Adrenal gland (tissue), 12 donors: ENCODE measurements around the gene ZNF619. TPM values are rescaled to one million over a fixed set of nuclear protein-coding genes. Genes with fewer than 3 reads are reported as not detected.

Experiments used
- DNase-seq, 7 donors: peaks; one replicate each; pipeline ENCODE4 v3.0.0-alpha.2; 2019 to 2020
- H3K27ac ChIP-seq, 5 donors: fragments of 200-600 bp; sonication (generic) in 4 of 5; 1 replicate in 3 of 5; 2 replicates in 2 of 5; pipeline versions ENCODE4 v1.5.1 to v1.8.0; 2016 to 2020; ENCODE audit warnings: mild to moderate bottlenecking in 1 of 5
- H3K27me3 ChIP-seq: fragments of 200-600 bp; 2 replicates; pipeline ENCODE4 v1.8.0; 2021
- H3K36me3 ChIP-seq, 2 donors: fragments of 200-600 bp; replicated peaks in 1 of 2; 1 replicate in 1 of 2; 2 replicates in 1 of 2; pipeline versions ENCODE4 v1.5.1 to v1.8.0; 2018 to 2022
- H3K4me1 ChIP-seq, 2 donors: fragments of 200-600 bp; replicated peaks in 1 of 2; 1 replicate in 1 of 2; 2 replicates in 1 of 2; pipeline versions ENCODE4 v1.5.1 to v1.8.0; 2018 to 2021
- H3K4me3 ChIP-seq, 4 donors: fragments of 200-600 bp; sonication (generic) in 3 of 4; one replicate each; pipeline ENCODE4 v1.5.1; 2016 to 2018
- H3K9me3 ChIP-seq, 3 donors: fragments of 200-600 bp; sonication (generic) in 1 of 3; replicated peaks in 1 of 3; 1 replicate in 2 of 3; 2 replicates in 1 of 3; pipeline versions ENCODE4 v1.5.1 to v1.8.0; 2016 to 2021
- CTCF ChIP-seq, 6 experiments: fragments of 450-650 bp in 4 of 6; fragments of 200-600 bp in 2 of 6; sonication (generic) in 1 of 6; IDR thresholded peaks; 1 replicate in 5 of 6; 2 replicates in 1 of 6; pipeline versions ENCODE4 v1.5.1 to v1.8.0; 2016 to 2021; ENCODE audit warnings: antibody characterized with exemption in 6 of 6, mild to moderate bottlenecking in 2 of 6, moderate library complexity in 1 of 6
- POLR2A ChIP-seq, 2 donors: fragments of 450-650 bp; IDR thresholded peaks; one replicate each; pipeline ENCODE4 v1.6.1; 2017; ENCODE audit warnings: antibody characterized with exemption in 2 of 2, mild to moderate bottlenecking in 2 of 2, moderate library complexity in 1 of 2
- WGBS, 4 donors: extraction: QIAGEN DNeasy Blood & Tissue Kit in 2 of 4; methylation state at CpG; one replicate each; pipeline versions ENCODE4 v1.1.5 to v1.1.7; 2013 to 2017; 5-methylcytosine and 5-hydroxymethylcytosine counted together
- intact Hi-C, 2 donors: fragments of 100-400 bp; cut with DNase I; formaldehyde crosslinking; loops; one replicate each; pipeline versions ENCODE4 v1.14.1 to v1.15.0; 2022 to 2023
- polyA plus RNA-seq, 3 donors: library from polyadenylated mRNA; stranded (reverse); fragments of 200-250 nt in 2 of 3; fragments of 350-450 nt in 1 of 3; fragmentation: Illumina TruSeq in 1 of 3; extraction: RNeasy Lipid Tissue Mini Kit (QIAGEN cat#74804) in 1 of 3; gene quantifications; one replicate each; pipeline ENCODE4 v1.2.3, GENCODE V29; 2013 to 2014
- total RNA-seq, 9 donors: library from RNA; depleted of rRNA in 4 of 9; stranded (reverse); fragments of >200 nt in 4 of 9; fragments of 120-200 nt in 1 of 9; fragmentation: NEBNext Ultra II Directional in 1 of 9; extraction: Animal tissue kit (Norgen Biotek cat#: 25700) in 1 of 9; gene quantifications; one replicate each; pipeline versions ENCODE4 v1.1.0 to v1.2.4, GENCODE V29; 2013 to 2023
- donor health status: healthy with polysubstance abuse.
- donor health status: Bipolar disorder and iron deficiency.
- donor health status: DM: yes; HTN: yes; CAD: no.
- donor health status: DM: no; HTN: no; CAD: no.
- donor health status: DM: no; HTN: no; CAD: no.
- donor health status: DM: yes; HTN: yes; CAD: no.

ZNF619 gene
- total and polyA plus RNA-seq, 12 donors = 0.77 to 11.0 (median 5.7) TPM

DNA sequence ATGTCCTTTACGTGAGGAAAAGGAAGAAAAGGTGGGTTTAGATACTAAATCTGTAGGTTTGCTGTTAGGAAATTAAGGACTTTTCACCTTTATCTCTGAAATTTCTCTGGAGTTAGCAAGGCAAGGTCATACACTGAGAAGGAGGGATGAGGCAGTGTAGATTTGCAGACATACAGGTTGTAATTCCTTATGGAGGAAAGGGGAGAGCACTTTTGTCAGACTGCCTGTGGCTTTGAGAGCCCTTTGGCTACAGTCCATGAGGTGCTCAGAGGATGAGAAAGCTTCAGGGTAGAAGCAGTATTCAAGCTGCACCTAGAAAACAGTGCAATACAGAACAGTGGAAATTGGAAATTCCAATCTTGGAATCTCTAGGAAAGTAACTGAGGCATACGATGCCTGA, 11.5 kb upstream of the ZNF619 start:
- no peaks in the 10 kb centered on the region for H3K27me3 ChIP-seq
- no peaks in the 10 kb centered on the region for H3K9me3 ChIP-seq
- intact Hi-C loops = no loop called here
- no peak for DNase-seq
- H3K27ac ChIP-seq = no peak overlapping the region
- H3K4me3 ChIP-seq = no peak overlapping the region
- no peak for TF ChIP-seq POLR2A (IDR thresholded peaks at IDR 0.05)
- H3K36me3 ChIP-seq = peaks cover 0 to 45% of the 10 kb centered on the region in 2 donors
- 81 to 86% (median 84%) methylated on average over 2 of the region's 2 CpGs for WGBS, 4 donors
- H3K4me1 ChIP-seq = no peaks in the 10 kb centered on the region

DNA sequence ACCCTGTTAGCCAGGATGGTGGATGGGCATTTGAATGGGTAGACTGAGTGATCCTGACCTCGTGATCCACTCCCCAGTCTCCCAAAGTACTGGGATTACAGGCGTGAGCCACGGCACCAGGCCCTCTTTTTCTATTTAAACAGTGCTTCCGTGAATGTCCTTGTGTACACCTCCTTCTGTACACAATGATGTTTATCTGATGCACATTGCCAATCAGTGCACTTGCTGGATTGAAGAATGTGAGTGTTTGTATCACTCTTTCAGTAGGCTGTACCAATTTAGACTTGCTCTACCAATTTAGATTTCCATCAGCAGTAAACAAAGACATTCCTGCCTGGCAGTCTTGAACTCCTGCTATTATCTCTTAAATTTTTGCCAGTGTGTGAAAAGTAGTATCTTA, 8.9 kb upstream of the ZNF619 start:
- intact Hi-C loops = no loop called here
- no peak for TF ChIP-seq POLR2A (IDR thresholded peaks at IDR 0.05)
- no peak for TF ChIP-seq CTCF (IDR thresholded peaks at IDR 0.05)
- WGBS, 4 donors = 89 to 96% (median 92%) methylated on average over 4 of the region's 4 CpGs

DNA sequence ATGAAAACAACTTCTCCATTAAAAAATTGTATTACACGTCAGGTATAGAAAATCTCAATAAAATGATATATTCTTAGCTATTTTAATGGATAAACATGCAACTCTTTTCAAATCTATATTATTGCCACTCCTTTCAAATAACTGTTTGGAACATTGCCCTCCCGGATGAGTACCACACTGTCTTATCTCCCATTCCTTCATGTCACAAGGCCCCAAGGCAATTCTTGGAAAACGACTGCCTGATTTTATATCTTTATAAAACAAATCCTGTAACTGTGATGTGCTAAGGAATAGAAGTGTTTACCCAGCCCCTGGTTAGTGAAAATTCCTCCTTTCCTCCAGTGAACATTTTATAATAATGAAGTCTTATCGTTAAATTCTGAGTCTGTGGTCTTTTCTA, 6.2 kb upstream of the ZNF619 start:
- 62 to 76% (median 65%) methylated on average over 4 of the region's 4 CpGs for WGBS, 4 donors
- Histone ChIP-seq H3K36me3 (no peaks in the 10 kb centered on the region), H3K27ac (peak overlapping the region in 1 of 5 donors; percentile 17), H3K9me3 (no peaks in the 10 kb centered on the region), H3K4me3 (no peak overlapping the region), H3K27me3 (no peaks in the 10 kb centered on the region), H3K4me1 (no peaks in the 10 kb centered on the region)
- intact Hi-C loops = no loop called here
- TF ChIP-seq CTCF (IDR thresholded peaks at IDR 0.05) = no peak
- no peak for TF ChIP-seq POLR2A (IDR thresholded peaks at IDR 0.05)
- peak in 2 of 7 donors; percentile 27 to 61 for DNase-seq

More for the DNA sequence above, 8.9 kb upstream of the ZNF619 start:
- Histone ChIP-seq H3K27ac (no peak overlapping the region), H3K27me3 (no peaks in the 10 kb centered on the region), H3K36me3 (peaks cover 0 to 19% of the 10 kb centered on the region in 2 donors), H3K4me1 (no peaks in the 10 kb centered on the region), H3K9me3 (no peaks in the 10 kb centered on the region), H3K4me3 (no peak overlapping the region)
- no peak for DNase-seq

DNA sequence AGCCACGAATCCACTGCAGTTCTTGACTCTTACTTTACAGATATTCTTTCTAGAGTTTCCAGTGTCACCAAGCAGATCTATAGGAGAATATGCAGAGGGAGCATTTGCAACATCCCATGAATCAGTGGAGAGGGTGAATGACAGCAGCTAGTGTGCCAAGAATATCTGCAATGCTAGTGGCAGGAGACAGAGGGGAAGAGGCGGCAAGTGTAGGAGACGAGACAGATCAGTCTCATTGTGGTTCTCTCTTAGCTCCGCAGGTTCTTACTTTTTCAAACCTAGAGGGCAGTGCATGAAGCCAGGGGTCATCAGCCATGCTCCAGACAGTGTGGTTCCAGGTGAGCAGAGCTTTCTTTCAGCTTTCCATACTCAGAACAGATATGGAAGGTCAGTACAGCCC, 744 bp downstream of the ZNF619 start:
- TF ChIP-seq POLR2A (IDR thresholded peaks at IDR 0.05) (no peak), CTCF (IDR thresholded peaks at IDR 0.05) (no peak)
- Histone ChIP-seq H3K27ac (no peak overlapping the region), H3K9me3 (no peaks in the 10 kb centered on the region), H3K4me1 (peaks cover 4 to 6% of the 10 kb centered on the region in 2 donors), H3K36me3 (peaks cover 0 to 8% of the 10 kb centered on the region in 2 donors), H3K27me3 (no peaks in the 10 kb centered on the region), H3K4me3 (peak overlapping the region in 3 of 4 donors; percentile 50 to 69 (median 69))
- no peak for DNase-seq
- WGBS, 4 donors = 48 to 57% (median 53%) methylated on average over 4 of the region's 4 CpGs
- intact Hi-C loops = loop anchor here in 1 of 2 donors (2.0 kb wide), 1 partner anchor 49 kb away; no protein-coding TSS in a partner anchor

GRCh38 chr3:40487172-40487571, 10.2 kb downstream of the ZNF619 start:
- intact Hi-C loops = no loop called here
- H3K27ac ChIP-seq = no peak overlapping the region
- H3K4me1 ChIP-seq = no peaks in the 10 kb centered on the region
- H3K4me3 ChIP-seq = no peak overlapping the region
- no peak for TF ChIP-seq CTCF (IDR thresholded peaks at IDR 0.05)
- TF ChIP-seq POLR2A (IDR thresholded peaks at IDR 0.05) = no peak
- 96 to 100% (median 97%) methylated on average over 3 of the region's 3 CpGs for WGBS, 4 donors
- H3K27me3 ChIP-seq = no peaks in the 10 kb centered on the region
- peaks cover 0 to 21% of the 10 kb centered on the region in 2 donors for H3K36me3 ChIP-seq
- H3K9me3 ChIP-seq = no peaks in the 10 kb centered on the region
- no peak for DNase-seq
